K562 (cell line): Measurements from ENCODE around the gene LCNL1. TPM values are rescaled to one million over a fixed set of nuclear protein-coding genes. Genes with fewer than 3 reads are reported as not detected.

ENCODE experiments used
- CTBP1 ChIP-seq: fragments of 450-650 bp; IDR thresholded peaks from 2 replicates; pipeline ENCODE4 v1.6.1; 2016; ENCODE audit warnings: borderline replicate concordance
- GABPB2 ChIP-seq: fragments of 250-450 bp; sonication (Bioruptor Pico); conservative IDR thresholded peaks from 2 replicates; pipeline ENCODE4 v1.5.1; 2021; ENCODE audit warnings: mild to moderate bottlenecking
- KLF13 ChIP-seq: fragments of 450-650 bp; IDR thresholded peaks from 2 replicates; pipeline ENCODE4 v1.6.1; 2016; ENCODE audit warnings: missing genetic modification characterization, low read depth, mild to moderate bottlenecking, missing compliant biosample characterization, moderate library complexity, borderline replicate concordance
- NR2C1 ChIP-seq, 2 experiments: fragments of 450-650 bp; IDR thresholded peaks; 2 replicates each; pipeline ENCODE4 v1.6.1; 2017; ENCODE audit warnings: mild to moderate bottlenecking in 2 of 2, antibody characterized with exemption in 1 of 2, inconsistent platforms in 1 of 2, missing compliant biosample characterization in 1 of 2, missing genetic modification characterization in 1 of 2
- TAF9B ChIP-seq: fragments of 450-650 bp; IDR thresholded peaks from 2 replicates; pipeline ENCODE4 v1.6.1; 2018; ENCODE audit warnings: mild to moderate bottlenecking; ENCODE audit not compliant: partially characterized antibody
- TOE1 ChIP-seq, 2 experiments: fragments of 450-650 bp in 1 of 2; sonication (generic) in 1 of 2; formaldehyde crosslinking in 1 of 2; IDR thresholded peaks; 2 replicates each; pipeline versions ENCODE4 v1.7.1 to v1.8.0; 2016 to 2022; ENCODE audit warnings: borderline replicate concordance in 2 of 2, mild to moderate bottlenecking in 2 of 2, antibody characterized with exemption in 1 of 2, inconsistent platforms in 1 of 2, low read depth in 1 of 2, missing genetic modification reagents in 1 of 2, moderate library complexity in 1 of 2
- ZNF384 ChIP-seq: IDR thresholded peaks from 2 replicates; pipeline ENCODE4 v1.6.1; 2012; ENCODE audit warnings: low read depth, low read length, improper control_type of control experiment
- ZNF408 ChIP-seq: fragments of 250-450 bp; sonication (Bioruptor Pico); IDR thresholded peaks from 2 replicates; pipeline ENCODE4 v1.4.0; 2020; ENCODE audit warnings: low read depth, mild to moderate bottlenecking, moderate library complexity
- ZNF436 ChIP-seq: fragments of 250-450, 450-650 bp; sonication (Bioruptor Pico); formaldehyde crosslinking; IDR thresholded peaks from 2 replicates; pipeline ENCODE4 v1.7.0; 2020; ENCODE audit warnings: mild to moderate bottlenecking
- ZNF707 ChIP-seq: fragments of 250-450 bp; sonication (Bioruptor Pico); conservative IDR thresholded peaks from 2 replicates; pipeline ENCODE4 v1.8.0; 2022; ENCODE audit warnings: inconsistent platforms, mild to moderate bottlenecking, moderate library complexity
- polyA plus RNA-seq, 8 experiments: library from polyadenylated mRNA; depleted of rRNA in 4 of 8; stranded (reverse) in 5 of 8; unstranded in 3 of 8; fragments of >200 nt; fragmentation: Nextera tagmentation in 2 of 8; fragmentation: Illumina TruSeq in 1 of 8; extraction: Ambion mirVana in 2 of 8; extraction: Trizol in 1 of 8; gene quantifications; 2 replicates each; pipeline versions ENCODE4 v1.2.1 to v1.2.3, GENCODE V29; 2011 to 2014; ENCODE audit warnings: inconsistent platforms in 1 of 8, missing spikeins in 1 of 8
- total RNA-seq, 7 experiments: library from RNA; depleted of rRNA in 6 of 7; stranded (reverse); fragments of >200 nt in 6 of 7; fragmentation: Illumina TruSeq in 2 of 7; extraction: Trizol in 2 of 7; gene quantifications; 2 replicates each; pipeline versions ENCODE4 v1.2.1 to v1.2.3, GENCODE V29; 2011 to 2021; ENCODE audit warnings: low replicate concordance in 1 of 7
- TF ChIP-seq, protein P1 (sequence below): fragments of 450-650 bp; IDR thresholded peaks from 2 replicates; pipeline ENCODE4 v1.6.1; 2014; ENCODE audit warnings: low read depth, mild to moderate bottlenecking, moderate library complexity, borderline replicate concordance
- TF ChIP-seq, protein P2 (sequence below): fragments of 450-650 bp; IDR thresholded peaks from 2 replicates; pipeline ENCODE4 v1.6.1; 2016; ENCODE audit warnings: low read depth, mild to moderate bottlenecking, moderate library complexity
- TF ChIP-seq, protein P3 (sequence below): fragments of 250-450 bp; sonication (Bioruptor Pico); IDR thresholded peaks from 2 replicates; pipeline ENCODE4 v1.4.0; 2020; ENCODE audit warnings: mild to moderate bottlenecking, moderate library complexity
- TF ChIP-seq, protein P4 (sequence below): fragments of 450-650 bp; IDR thresholded peaks from 2 replicates; pipeline ENCODE4 v1.6.1; 2016; ENCODE audit warnings: missing biosample characterization, missing genetic modification characterization
- TF ChIP-seq, protein P5 (sequence below), 3 experiments: fragments of 200-800 bp in 1 of 3; fragments of 250-450 bp in 1 of 3; fragments of 450-650 bp in 1 of 3; sonication (Bioruptor Pico) in 1 of 3; sonication (Bioruptor generic) in 1 of 3; formaldehyde crosslinking in 1 of 3; IDR thresholded peaks; 2 replicates each; pipeline versions ENCODE4 v1.6.1 to v1.8.0; 2016 to 2022; ENCODE audit warnings: mild to moderate bottlenecking in 2 of 3, missing genetic modification characterization in 2 of 3, missing compliant biosample characterization in 1 of 3, moderate library complexity in 1 of 3
- TF ChIP-seq, protein P6 (sequence below): sonication (generic); formaldehyde crosslinking; IDR thresholded peaks from 2 replicates; pipeline ENCODE4 v1.8.1; 2022; ENCODE audit warnings: missing genetic modification reagents

LCNL1 gene
- total and polyA plus RNA-seq, 9 of the 15 experiments (the other 6 are each of a cell fraction or from before 2014, with no cell fraction given), result 0.04 to 0.16 (median 0.04) TPM; not detected in 4

DNA sequence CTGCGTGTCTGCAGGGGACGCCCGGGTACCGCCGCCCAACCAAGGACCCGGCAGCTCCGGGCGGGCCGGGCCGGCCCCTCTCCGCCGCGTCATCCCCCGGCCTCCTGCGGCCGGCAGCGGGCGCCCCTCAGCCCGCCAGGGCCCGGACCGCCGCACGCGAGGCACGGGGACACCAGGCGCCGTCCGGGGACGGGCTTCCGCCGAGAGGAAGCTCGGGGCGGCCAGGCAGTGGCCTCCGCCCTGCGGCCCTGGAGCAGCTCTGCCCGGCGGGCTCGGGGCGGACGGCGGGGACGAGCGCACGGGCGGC lies 38.6 kb upstream of the LCNL1 start (continued):
- TF ChIP-seq GABPB2 (CRISPR knock-in tag) (no peak), TOE1 (IDR thresholded peaks at IDR 0.05; ENCODE audit: borderline replicate concordance) (no peak), TOE1 (CRISPR knock-in tag; IDR thresholded peaks at IDR 0.05; ENCODE audit: borderline replicate concordance, low read depth) (no peak), CTBP1 (no peak), ZNF384 (no peak), ZNF408 (CRISPR knock-in tag) (no peak), ZNF436 (CRISPR knock-in tag) (no peak; the same call in 1 of the 2 replicates), ZNF707 (CRISPR knock-in tag) (no peak), NR2C1 (IDR thresholded peaks at IDR 0.05) (no peak), NR2C1 (tag; IDR thresholded peaks at IDR 0.05) (no peak), TAF9B (no peak), KLF13 (tag) (no peak)
- TF ChIP-seq, protein P1, sequence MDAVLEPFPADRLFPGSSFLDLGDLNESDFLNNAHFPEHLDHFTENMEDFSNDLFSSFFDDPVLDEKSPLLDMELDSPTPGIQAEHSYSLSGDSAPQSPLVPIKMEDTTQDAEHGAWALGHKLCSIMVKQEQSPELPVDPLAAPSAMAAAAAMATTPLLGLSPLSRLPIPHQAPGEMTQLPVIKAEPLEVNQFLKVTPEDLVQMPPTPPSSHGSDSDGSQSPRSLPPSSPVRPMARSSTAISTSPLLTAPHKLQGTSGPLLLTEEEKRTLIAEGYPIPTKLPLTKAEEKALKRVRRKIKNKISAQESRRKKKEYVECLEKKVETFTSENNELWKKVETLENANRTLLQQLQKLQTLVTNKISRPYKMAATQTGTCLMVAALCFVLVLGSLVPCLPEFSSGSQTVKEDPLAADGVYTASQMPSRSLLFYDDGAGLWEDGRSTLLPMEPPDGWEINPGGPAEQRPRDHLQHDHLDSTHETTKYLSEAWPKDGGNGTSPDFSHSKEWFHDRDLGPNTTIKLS, result peak; percentile 15; the same call in 1 of the 2 replicates
- TF ChIP-seq, protein P2, sequence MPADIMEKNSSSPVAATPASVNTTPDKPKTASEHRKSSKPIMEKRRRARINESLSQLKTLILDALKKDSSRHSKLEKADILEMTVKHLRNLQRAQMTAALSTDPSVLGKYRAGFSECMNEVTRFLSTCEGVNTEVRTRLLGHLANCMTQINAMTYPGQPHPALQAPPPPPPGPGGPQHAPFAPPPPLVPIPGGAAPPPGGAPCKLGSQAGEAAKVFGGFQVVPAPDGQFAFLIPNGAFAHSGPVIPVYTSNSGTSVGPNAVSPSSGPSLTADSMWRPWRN, result no peak
- TF ChIP-seq, protein P3, sequence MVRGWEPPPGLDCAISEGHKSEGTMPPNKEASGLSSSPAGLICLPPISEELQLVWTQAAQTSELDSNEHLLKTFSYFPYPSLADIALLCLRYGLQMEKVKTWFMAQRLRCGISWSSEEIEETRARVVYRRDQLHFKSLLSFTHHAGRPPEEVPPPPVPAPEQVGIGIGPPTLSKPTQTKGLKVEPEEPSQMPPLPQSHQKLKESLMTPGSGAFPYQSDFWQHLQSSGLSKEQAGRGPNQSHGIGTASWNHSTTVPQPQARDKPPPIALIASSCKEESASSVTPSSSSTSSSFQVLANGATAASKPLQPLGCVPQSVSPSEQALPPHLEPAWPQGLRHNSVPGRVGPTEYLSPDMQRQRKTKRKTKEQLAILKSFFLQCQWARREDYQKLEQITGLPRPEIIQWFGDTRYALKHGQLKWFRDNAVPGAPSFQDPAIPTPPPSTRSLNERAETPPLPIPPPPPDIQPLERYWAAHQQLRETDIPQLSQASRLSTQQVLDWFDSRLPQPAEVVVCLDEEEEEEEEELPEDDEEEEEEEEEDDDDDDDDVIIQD (CRISPR knock-in tag), result no peak
- TF ChIP-seq, protein P4, sequence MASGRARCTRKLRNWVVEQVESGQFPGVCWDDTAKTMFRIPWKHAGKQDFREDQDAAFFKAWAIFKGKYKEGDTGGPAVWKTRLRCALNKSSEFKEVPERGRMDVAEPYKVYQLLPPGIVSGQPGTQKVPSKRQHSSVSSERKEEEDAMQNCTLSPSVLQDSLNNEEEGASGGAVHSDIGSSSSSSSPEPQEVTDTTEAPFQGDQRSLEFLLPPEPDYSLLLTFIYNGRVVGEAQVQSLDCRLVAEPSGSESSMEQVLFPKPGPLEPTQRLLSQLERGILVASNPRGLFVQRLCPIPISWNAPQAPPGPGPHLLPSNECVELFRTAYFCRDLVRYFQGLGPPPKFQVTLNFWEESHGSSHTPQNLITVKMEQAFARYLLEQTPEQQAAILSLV (tag), result no peak
- TF ChIP-seq, protein P5, sequence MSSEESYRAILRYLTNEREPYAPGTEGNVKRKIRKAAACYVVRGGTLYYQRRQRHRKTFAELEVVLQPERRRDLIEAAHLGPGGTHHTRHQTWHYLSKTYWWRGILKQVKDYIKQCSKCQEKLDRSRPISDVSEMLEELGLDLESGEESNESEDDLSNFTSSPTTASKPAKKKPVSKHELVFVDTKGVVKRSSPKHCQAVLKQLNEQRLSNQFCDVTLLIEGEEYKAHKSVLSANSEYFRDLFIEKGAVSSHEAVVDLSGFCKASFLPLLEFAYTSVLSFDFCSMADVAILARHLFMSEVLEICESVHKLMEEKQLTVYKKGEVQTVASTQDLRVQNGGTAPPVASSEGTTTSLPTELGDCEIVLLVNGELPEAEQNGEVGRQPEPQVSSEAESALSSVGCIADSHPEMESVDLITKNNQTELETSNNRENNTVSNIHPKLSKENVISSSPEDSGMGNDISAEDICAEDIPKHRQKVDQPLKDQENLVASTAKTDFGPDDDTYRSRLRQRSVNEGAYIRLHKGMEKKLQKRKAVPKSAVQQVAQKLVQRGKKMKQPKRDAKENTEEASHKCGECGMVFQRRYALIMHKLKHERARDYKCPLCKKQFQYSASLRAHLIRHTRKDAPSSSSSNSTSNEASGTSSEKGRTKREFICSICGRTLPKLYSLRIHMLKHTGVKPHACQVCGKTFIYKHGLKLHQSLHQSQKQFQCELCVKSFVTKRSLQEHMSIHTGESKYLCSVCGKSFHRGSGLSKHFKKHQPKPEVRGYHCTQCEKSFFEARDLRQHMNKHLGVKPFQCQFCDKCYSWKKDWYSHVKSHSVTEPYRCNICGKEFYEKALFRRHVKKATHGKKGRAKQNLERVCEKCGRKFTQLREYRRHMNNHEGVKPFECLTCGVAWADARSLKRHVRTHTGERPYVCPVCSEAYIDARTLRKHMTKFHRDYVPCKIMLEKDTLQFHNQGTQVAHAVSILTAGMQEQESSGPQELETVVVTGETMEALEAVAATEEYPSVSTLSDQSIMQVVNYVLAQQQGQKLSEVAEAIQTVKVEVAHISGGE (CRISPR knock-in tag; IDR thresholded peaks at IDR 0.05), result peak in 2 of 3 experiments; percentile 85 to 93; a peak in 5 of 6 replicates
- TF ChIP-seq, protein P6, sequence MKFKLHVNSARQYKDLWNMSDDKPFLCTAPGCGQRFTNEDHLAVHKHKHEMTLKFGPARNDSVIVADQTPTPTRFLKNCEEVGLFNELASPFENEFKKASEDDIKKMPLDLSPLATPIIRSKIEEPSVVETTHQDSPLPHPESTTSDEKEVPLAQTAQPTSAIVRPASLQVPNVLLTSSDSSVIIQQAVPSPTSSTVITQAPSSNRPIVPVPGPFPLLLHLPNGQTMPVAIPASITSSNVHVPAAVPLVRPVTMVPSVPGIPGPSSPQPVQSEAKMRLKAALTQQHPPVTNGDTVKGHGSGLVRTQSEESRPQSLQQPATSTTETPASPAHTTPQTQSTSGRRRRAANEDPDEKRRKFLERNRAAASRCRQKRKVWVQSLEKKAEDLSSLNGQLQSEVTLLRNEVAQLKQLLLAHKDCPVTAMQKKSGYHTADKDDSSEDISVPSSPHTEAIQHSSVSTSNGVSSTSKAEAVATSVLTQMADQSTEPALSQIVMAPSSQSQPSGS, result 0 out of 2 replicates have a peak, but pooled peaks have one; percentile 2
